Liver (tissue), 9 donors: ENCODE data around the gene CCDC97. TPM values are rescaled to one million over a fixed set of nuclear protein-coding genes. Genes with fewer than 3 reads are reported as not detected.

ENCODE experiments used
- DNase-seq: peaks from one replicate; pipeline ENCODE4 v3.0.0-alpha.2; 2017; ENCODE audit warnings: low spot score
- H3K27ac ChIP-seq, 2 donors: one replicate each; pipeline ENCODE4 v1.7.0; 2013; ENCODE audit warnings: inconsistent platforms in 2 of 2, low read length in 2 of 2, control low read depth in 1 of 2, low read depth in 1 of 2, mild to moderate bottlenecking in 1 of 2
- H3K27me3 ChIP-seq, 4 donors: one replicate each; pipeline versions ENCODE4 v1.6.1 to v1.7.0; 2013; ENCODE audit warnings: low read length in 3 of 4, inconsistent platforms in 1 of 4, mild to moderate bottlenecking in 1 of 4, moderate library complexity in 1 of 4; ENCODE audit not compliant: control insufficient read depth in 4 of 4, insufficient read depth in 4 of 4
- H3K36me3 ChIP-seq, 4 donors: one replicate each; pipeline versions ENCODE4 v1.6.1 to v1.7.0; 2013; ENCODE audit warnings: low read length in 3 of 4, mild to moderate bottlenecking in 3 of 4, low read depth in 1 of 4, moderate library complexity in 1 of 4; ENCODE audit not compliant: control insufficient read depth in 4 of 4, insufficient read depth in 3 of 4
- H3K4me1 ChIP-seq, 4 donors: one replicate each; pipeline versions ENCODE4 v1.6.1 to v1.7.0; 2013; ENCODE audit warnings: low read length in 3 of 4, mild to moderate bottlenecking in 3 of 4, moderate library complexity in 1 of 4; ENCODE audit not compliant: control insufficient read depth in 4 of 4, insufficient read depth in 4 of 4
- H3K4me3 ChIP-seq, 3 donors: one replicate each; pipeline versions ENCODE4 v1.6.1 to v1.7.0; 2013; ENCODE audit warnings: low read length in 3 of 3, control low read depth in 1 of 3, low read depth in 1 of 3, mild to moderate bottlenecking in 1 of 3
- H3K9ac ChIP-seq, 2 donors: one replicate each; pipeline ENCODE4 v1.7.0; 2013; ENCODE audit warnings: low read length in 2 of 2, mild to moderate bottlenecking in 2 of 2, moderate library complexity in 2 of 2, control low read depth in 1 of 2, low read depth in 1 of 2
- H3K9me3 ChIP-seq, 4 donors: one replicate each; pipeline versions ENCODE4 v1.6.1 to v1.7.0; 2013; ENCODE audit warnings: low read length in 3 of 4; ENCODE audit not compliant: control insufficient read depth in 4 of 4
- EGR1 ChIP-seq, 2 donors: IDR thresholded peaks; 2 replicates each; pipeline ENCODE4 v1.6.1; 2016 to 2018; ENCODE audit warnings: antibody characterized with exemption in 2 of 2, low read depth in 2 of 2
- FOXA1 ChIP-seq: IDR thresholded peaks from 2 replicates; pipeline ENCODE4 v1.6.1; 2016; ENCODE audit warnings: antibody characterized with exemption
- GABPA ChIP-seq, 2 donors: IDR thresholded peaks in 1 of 2; conservative IDR thresholded peaks in 1 of 2; 2 replicates each; pipeline ENCODE4 v1.6.1; 2016; ENCODE audit warnings: antibody characterized with exemption in 2 of 2, mild to moderate bottlenecking in 1 of 2, moderate library complexity in 1 of 2
- HNF4A ChIP-seq, 2 donors: conservative IDR thresholded peaks; 2 replicates each; pipeline ENCODE4 v1.6.1; 2016; ENCODE audit warnings: antibody characterized with exemption in 2 of 2, mild to moderate bottlenecking in 2 of 2
- JUND ChIP-seq, 2 donors: IDR thresholded peaks; 2 replicates each; pipeline ENCODE4 v1.6.1; 2016; ENCODE audit warnings: antibody characterized with exemption in 2 of 2
- MAX ChIP-seq: IDR thresholded peaks from 2 replicates; pipeline ENCODE4 v1.6.1; 2016; ENCODE audit warnings: antibody characterized with exemption
- NR2F2 ChIP-seq: IDR thresholded peaks from 2 replicates; pipeline ENCODE4 v1.6.1; 2016; ENCODE audit warnings: antibody characterized with exemption
- RAD21 ChIP-seq, 2 donors: IDR thresholded peaks; 2 replicates each; pipeline ENCODE4 v1.6.1; 2016; ENCODE audit warnings: antibody characterized with exemption in 2 of 2, mild to moderate bottlenecking in 2 of 2
- SP1 ChIP-seq: IDR thresholded peaks from 2 replicates; pipeline ENCODE4 v1.6.1; 2018; ENCODE audit warnings: antibody characterized with exemption, mild to moderate bottlenecking
- TAF1 ChIP-seq: conservative IDR thresholded peaks from 2 replicates; pipeline ENCODE4 v1.6.1; 2016; ENCODE audit warnings: antibody characterized with exemption, mild to moderate bottlenecking
- YY1 ChIP-seq: IDR thresholded peaks from 2 replicates; pipeline ENCODE4 v1.6.1; 2016; ENCODE audit warnings: antibody characterized with exemption, mild to moderate bottlenecking
- WGBS: extraction: QIAGEN DNeasy Blood & Tissue Kit; methylation state at CpG from one replicate; pipeline ENCODE4 v1.1.7; 2013; 5-methylcytosine and 5-hydroxymethylcytosine counted together
- polyA plus RNA-seq, 2 donors: library from polyadenylated mRNA; stranded (reverse) in 1 of 2; unstranded in 1 of 2; fragments of 200-250 nt in 1 of 2; fragments of >200 nt in 1 of 2; fragmentation: Nextera tagmentation in 1 of 2; extraction: Ambion mirVana in 1 of 2; gene quantifications; one replicate each; pipeline versions ENCODE4 v1.2.1 to v1.2.3, GENCODE V29; 2013 to 2015
- total RNA-seq, 2 donors: library from RNA; depleted of rRNA; stranded (reverse); fragments of >200 nt; gene quantifications; one replicate each; pipeline ENCODE4 v1.2.3, GENCODE V29; 2014
- TF ChIP-seq, protein P1 (sequence below): IDR thresholded peaks from 2 replicates; pipeline ENCODE4 v1.6.1; 2016; ENCODE audit warnings: antibody characterized with exemption
- TF ChIP-seq, protein P2 (sequence below): IDR thresholded peaks from 2 replicates; pipeline ENCODE4 v1.6.1; 2016; ENCODE audit warnings: antibody characterized with exemption
- donor health status: healthy.
- donor health status: healthy.
- donor health status: healthy.
- donor health status: healthy.
- donor health status: healthy.

CCDC97 gene
- total and polyA plus RNA-seq, 4 donors, result 3.8 to 5.7 (median 5.3) TPM

DNA sequence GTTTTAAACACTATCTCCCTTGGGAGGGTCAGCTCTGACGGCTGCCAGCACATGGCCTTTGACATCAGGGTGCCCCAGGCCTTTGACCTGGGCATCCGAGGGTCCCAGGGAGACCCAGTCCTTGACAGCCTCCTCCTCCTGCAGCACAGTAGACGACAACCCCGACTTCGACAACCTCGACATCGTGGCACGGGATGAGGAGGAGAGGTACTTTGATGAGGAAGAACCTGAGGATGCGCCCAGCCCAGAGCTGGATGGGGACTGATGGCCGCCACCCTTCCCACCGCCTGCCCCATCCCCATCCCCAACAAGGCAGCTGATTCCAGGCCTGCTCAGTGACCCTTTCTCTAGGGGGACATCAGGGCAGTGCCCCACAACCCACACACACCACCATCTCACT is 12.5 kb downstream of the CCDC97 start:
- H3K9ac ChIP-seq, result no peak overlapping the region
- no peaks in the 10 kb centered on the region for H3K9me3 ChIP-seq
- H3K4me3 ChIP-seq, result no peak overlapping the region
- peak overlapping the region; percentile 49 to 53 for H3K27ac ChIP-seq
- H3K36me3 ChIP-seq, result peaks cover 1 to 29% (median 17%) of the 10 kb centered on the region in 4 donors
- peaks cover 8 to 43% (median 20%) of the 10 kb centered on the region in 4 donors for H3K4me1 ChIP-seq
- H3K27me3 ChIP-seq, result no peaks in the 10 kb centered on the region
- TF ChIP-seq GABPA (IDR thresholded peaks at IDR 0.05 in 1 of 2, conservative IDR thresholded peaks at IDR 0.05 in 1 of 2), result no peak
- no peak for TF ChIP-seq HNF4A (conservative IDR thresholded peaks at IDR 0.05)
- no peak for TF ChIP-seq EGR1 (IDR thresholded peaks at IDR 0.05; ENCODE audit: low read depth in 2 of 2)
- no peak for TF ChIP-seq YY1
- no peak for TF ChIP-seq FOXA1
- TF ChIP-seq MAX, result no peak
- TF ChIP-seq, protein P1, sequence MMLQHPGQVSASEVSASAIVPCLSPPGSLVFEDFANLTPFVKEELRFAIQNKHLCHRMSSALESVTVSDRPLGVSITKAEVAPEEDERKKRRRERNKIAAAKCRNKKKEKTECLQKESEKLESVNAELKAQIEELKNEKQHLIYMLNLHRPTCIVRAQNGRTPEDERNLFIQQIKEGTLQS, result no peak
- no peak for TF ChIP-seq RAD21 (IDR thresholded peaks at IDR 0.05)
- TF ChIP-seq, protein P2, sequence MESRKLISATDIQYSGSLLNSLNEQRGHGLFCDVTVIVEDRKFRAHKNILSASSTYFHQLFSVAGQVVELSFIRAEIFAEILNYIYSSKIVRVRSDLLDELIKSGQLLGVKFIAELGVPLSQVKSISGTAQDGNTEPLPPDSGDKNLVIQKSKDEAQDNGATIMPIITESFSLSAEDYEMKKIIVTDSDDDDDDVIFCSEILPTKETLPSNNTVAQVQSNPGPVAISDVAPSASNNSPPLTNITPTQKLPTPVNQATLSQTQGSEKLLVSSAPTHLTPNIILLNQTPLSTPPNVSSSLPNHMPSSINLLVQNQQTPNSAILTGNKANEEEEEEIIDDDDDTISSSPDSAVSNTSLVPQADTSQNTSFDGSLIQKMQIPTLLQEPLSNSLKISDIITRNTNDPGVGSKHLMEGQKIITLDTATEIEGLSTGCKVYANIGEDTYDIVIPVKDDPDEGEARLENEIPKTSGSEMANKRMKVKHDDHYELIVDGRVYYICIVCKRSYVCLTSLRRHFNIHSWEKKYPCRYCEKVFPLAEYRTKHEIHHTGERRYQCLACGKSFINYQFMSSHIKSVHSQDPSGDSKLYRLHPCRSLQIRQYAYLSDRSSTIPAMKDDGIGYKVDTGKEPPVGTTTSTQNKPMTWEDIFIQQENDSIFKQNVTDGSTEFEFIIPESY, result no peak
- TF ChIP-seq TAF1, result no peak
- TF ChIP-seq NR2F2, result no peak
- no peak for TF ChIP-seq SP1
- TF ChIP-seq JUND (IDR thresholded peaks at IDR 0.05), result no peak
- no peak for DNase-seq
- WGBS, result 95% methylated on average over 11 of the region's 11 CpGs

GRCh38 chr19:41323023-41323422 is 13.1 kb downstream of the CCDC97 start:
- Histone ChIP-seq H3K4me3 (no peak overlapping the region), H3K36me3 (peaks cover 1 to 27% (median 15%) of the 10 kb centered on the region in 4 donors), H3K27me3 (no peaks in the 10 kb centered on the region), H3K4me1 (peaks cover 9 to 47% (median 22%) of the 10 kb centered on the region in 4 donors), H3K9me3 (no peaks in the 10 kb centered on the region), H3K9ac (no peak overlapping the region), H3K27ac (peak overlapping the region; percentile 49 to 53)
- TF ChIP-seq NR2F2, result peak; percentile 28
- TF ChIP-seq, protein P2, result no peak
- no peak for DNase-seq
- 40% methylated on average over 7 of the region's 7 CpGs for WGBS

GRCh38 chr19:41323430-41324125 is 13.6 kb downstream of the CCDC97 start:
- DNase-seq, result no peak
- H3K36me3 ChIP-seq, result peaks cover 1 to 24% (median 11%) of the 10 kb centered on the region in 4 donors
- H3K4me3 ChIP-seq, result no peak overlapping the region
- H3K9me3 ChIP-seq, result no peaks in the 10 kb centered on the region
- TF ChIP-seq, protein P2, result no peak
- peak in 1 of 2 donors; percentile 46 for TF ChIP-seq JUND (IDR thresholded peaks at IDR 0.05)
- H3K9ac ChIP-seq, result no peak overlapping the region
- peak overlapping the region; percentile 49 to 53 for H3K27ac ChIP-seq
- no peaks in the 10 kb centered on the region for H3K27me3 ChIP-seq
- WGBS, result 70% methylated on average over 16 of the region's 16 CpGs
- H3K4me1 ChIP-seq, result peaks cover 9 to 52% (median 23%) of the 10 kb centered on the region in 4 donors
